K562 treated with DMSO at 1 percent for 48 hours (cell line): ENCODE results near the gene CPXCR1. TPM values are rescaled to one million over a fixed set of nuclear protein-coding genes. Genes with fewer than 3 reads are reported as not detected.

Experiments
- total RNA-seq: library from RNA; unstranded; fragments of 300-600 nt; gene quantifications from 2 replicates; pipeline ENCODE4 v1.2.3, GENCODE V29; 2022; ENCODE audit warnings: low replicate concordance; ENCODE audit errors: extremely low read depth

The CPXCR1 gene
- not detected in 2 replicates for total RNA-seq

GRCh38 chrX:88746925-88747324 lies at the start of gene CPXCR1:
TSS of gene CPXCR1 (plus strand) at chrX:88747225. CDS start at chrX:88753415, 6,190 bp downstream.

